Jurkat, Clone E6-1 (cell line): ENCODE results near the gene ACSL5.
A peak's percentile ranks its signal among the peaks of the same experiment; 100 is the strongest.
"Not testable (repeated sequence)": the region's sequence is repeated elsewhere in the genome, so short reads cannot be mapped to it uniquely, and the experiment has no call there.

Experiments used
- DNase-seq: peaks from one replicate; pipeline ENCODE4 v3.0.0-alpha.2; 2011; ENCODE audit warnings: low read depth, low spot score
- H3K4me3 ChIP-seq: 2 replicates; pipeline ENCODE4 v1.5.1; 2011; ENCODE audit warnings: mild to moderate bottlenecking, low read length, control low read depth, moderate library complexity

The ACSL5 gene

GRCh38 chr10:112371326-112371725 is 2.6 kb upstream of the ACSL5 start:
- not testable (repeated sequence) for H3K4me3 ChIP-seq, DNase-seq

DNA sequence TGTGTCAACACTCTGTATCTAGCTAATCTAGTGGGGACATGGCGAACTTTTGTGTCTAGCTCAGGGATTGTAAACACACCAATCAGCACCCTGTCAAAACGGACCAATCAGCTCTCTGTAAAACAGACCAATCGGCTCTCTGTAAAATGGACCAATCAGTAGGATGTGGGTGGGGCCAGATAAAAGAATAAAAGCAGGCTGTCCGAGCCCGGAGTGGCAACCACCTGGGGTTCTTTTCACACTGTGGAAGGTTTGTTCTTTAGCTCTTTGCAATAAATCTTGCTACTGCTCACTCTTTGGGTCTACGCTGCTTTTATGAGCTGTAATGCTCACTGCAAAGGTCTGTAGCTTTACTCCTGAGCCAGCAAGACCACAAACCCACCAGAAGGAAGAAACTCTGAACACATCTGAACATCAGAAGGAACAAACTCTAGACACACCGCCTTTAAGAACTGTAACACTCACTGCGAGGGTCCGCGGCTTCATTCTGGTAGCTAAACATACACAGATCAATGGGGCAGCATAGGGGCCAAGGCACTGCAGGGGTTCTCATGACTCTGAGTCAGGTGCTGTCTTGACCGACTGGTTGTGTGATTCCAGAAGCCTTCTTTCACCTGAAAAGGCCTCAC is 1.6 kb upstream of the ACSL5 start:
- not testable (repeated sequence) for DNase-seq, H3K4me3 ChIP-seq

DNA sequence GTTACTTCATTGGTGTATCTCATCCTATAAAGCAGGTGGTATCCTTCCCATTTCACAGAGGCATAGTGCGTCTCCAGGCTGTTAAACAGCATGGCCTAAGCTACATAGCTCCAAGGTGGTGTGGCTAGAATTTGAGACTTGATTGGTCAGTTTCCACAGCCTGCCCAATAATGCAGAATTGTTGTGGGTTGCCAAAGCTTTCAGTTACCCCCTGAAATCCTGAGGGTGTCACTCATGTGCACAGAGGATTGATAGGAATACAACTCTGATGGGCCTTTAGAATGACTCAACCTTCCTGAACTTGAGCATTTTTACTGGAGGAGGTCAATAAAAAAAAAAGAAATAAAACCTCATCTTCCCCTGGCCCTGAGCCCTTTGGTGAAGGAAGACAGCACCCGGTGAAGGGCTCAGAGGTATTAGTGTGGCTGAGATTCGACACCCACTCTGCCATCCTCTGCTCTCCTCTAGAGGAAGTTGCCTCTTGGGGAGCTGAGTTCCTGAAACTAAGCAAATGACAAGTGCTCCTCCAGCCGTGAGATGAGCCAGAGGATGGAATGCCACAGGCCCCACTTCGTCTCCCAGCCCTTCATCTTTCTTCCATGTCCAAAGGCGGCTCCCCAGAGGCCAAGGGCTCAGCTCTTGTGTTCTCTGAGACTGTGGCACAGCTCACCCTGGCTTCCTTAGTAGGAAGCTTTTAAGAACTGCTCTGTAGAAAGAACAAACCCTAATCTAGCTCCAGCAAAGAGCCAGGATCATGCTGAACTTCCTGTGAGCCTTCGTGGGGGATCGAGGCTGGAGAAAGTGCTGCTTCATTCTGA is 1.0 kb downstream of the ACSL5 start:
- DNase-seq: no peak

DNA sequence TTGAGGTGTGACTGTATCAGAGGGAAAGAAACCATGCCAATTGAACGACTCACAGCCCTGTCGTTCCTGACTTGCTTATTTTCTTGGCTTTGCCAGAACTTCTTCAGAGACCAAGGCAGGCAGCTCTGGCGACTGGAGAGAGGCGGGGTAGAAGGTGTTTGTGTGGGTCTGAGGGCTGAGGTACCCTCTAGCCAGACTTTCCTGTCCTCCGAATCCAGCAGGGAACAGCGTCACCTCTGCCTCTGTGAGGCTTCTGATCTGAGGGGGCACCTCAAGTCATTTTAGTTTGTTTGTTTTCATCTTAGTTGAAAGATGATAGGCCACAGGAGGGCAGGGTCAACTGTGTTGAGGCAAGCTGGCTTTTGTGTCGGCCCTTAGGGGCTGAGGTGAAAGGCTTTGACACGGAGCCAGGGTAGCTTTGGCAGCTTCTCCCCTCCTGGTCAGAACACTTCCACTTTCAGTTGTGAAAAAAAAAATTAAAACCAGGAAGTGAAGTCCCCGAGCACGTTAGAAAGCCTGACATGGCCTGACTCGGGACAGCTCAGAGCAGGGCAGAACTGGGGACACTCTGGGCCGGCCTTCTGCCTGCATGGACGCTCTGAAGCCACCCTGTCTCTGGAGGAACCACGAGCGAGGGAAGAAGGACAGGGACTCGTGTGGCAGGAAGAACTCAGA is 1.9 kb downstream of the ACSL5 start:
- H3K4me3 ChIP-seq: no peak overlapping the region
- no peak for DNase-seq

More for the DNA sequence above, 1.0 kb downstream of the ACSL5 start:
- H3K4me3 ChIP-seq: no peak overlapping the region

DNA sequence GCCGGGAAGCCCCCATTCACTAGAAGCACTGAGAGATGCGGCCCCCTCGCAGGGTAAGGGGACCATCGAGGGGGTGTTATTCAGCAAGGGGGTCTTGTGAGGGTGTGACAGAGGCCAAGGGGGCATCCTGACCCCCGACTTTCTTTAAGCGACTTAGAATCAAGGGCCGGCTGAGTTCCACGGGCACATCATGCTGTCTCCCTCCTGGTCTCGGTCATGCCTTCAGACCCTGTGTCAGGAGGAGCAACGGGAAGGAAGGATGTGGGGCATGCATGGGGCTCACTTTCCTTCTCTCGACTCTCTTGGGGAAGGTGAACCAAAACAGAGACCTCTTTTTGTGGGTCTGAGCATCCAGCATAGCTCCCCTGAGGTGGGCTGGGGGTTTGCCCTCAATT is 2.5 kb downstream of the ACSL5 start:
- no peak for DNase-seq

DNA sequence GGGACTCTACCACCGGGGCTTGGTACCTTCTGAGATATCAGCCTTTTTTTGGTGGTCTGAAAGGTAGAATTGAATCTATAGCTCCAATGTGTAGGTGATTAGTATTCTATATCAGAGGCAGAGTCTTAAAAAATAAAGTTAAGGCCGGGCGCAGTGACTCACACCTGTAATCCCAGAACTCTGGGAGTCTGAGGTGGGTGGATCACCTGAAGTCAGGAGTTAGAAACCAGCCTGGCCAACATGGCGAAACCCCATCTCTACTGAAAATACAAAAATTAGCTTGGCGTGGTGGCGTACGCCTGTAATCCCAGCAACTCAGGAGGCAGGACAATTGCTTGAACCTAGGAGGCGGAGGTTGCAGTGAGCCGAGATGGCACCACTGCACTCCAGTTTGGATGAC is 3.2 kb downstream of the ACSL5 start:
- not testable (repeated sequence) for DNase-seq, H3K4me3 ChIP-seq

More for the DNA sequence above, 2.5 kb downstream of the ACSL5 start:
- no peak overlapping the region for H3K4me3 ChIP-seq

DNA sequence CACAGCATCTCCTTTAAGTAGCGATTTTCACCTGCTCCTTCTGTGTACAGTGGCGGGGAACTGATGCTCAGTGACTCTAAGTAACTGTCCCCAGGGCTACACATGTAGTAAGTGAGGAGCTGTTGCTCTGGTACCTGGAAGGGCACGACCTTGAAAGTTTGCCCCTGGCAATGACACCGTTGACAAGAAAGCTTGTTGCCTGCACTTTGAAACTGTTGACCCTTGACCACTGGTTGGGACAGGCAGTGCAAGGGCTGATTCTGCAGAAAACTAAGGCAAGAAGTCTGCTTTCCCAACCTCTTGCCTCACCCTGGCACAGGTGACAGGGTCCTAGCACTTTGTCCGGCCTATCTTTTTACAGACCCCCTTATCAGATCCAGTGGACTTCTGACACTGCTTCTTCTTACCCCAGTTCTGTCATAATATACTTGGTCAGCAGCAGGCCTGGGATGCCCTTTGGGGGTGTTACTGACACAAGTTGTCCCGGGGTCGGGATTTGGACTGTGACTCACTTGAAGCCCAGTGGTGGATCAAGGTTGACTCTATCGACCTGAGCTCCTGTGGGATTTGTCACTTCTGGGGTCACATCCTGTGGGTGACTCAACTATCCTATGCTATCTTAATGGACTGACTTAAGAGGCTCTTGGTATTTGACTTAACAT is 5.8 kb downstream of the ACSL5 start:
- DNase-seq: no peak
- H3K4me3 ChIP-seq: no peak overlapping the region

DNA sequence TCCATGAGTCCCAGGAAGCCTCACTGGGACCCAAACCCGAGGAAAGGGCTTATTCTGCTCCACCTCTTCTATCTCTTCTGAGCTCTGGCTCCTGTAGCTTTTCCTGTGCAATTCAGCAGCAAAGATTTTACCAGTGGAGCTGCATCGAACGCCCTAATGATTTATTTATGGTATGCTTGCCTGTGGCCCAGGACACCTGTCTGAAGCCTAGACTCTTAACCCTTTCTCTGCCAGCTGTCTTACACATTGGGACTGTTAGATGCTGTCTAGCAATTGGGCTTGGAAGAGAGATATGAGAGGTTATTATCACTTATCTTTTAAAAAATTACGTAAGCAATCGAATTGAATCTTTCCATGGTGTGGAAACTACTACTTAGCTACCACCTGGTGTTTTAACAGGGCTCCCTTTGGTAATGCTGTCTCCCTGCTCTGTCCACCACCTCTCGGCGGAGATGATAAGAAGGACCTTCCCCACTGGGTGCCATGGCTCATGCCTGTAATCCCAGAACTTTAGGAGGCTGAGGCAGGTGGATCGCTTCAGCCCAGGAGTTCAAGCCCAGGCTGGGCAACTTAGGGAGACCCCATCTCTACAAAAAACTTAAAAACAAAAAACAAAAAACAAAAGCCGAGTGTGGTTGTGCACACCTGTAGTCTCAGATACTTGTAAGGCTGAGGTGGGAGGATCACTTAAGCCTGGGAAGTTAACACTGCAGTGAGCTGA is 8.8 kb downstream of the ACSL5 start:
- no peak overlapping the region for H3K4me3 ChIP-seq
- DNase-seq: no peak

DNA sequence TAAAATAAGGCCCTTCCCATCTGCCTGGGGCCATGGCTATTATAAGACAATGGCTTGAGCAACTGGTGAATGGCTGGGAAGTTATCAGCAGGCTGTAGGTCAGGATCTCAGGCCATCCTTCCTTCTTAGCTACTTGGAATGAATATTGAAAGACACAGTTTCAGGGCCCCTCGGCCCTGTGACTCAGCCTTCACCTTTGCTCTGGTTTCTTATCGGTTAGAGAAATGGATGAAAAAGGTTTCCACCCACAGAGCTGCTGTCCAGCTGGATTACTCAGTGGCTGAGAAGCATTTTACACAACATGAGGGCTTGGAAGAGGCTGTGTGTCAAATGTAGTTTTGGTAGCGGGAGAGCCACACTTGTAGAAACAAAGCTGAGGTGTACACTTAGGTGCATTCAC is 9.4 kb downstream of the ACSL5 start:
- no peak for DNase-seq
- H3K4me3 ChIP-seq: no peak overlapping the region

- DNase-seq: no peak
- H3K4me3 ChIP-seq: no peak overlapping the region
Measured at GRCh38 chr10:112384141-112384540, 10.2 kb downstream of the ACSL5 start.

DNA sequence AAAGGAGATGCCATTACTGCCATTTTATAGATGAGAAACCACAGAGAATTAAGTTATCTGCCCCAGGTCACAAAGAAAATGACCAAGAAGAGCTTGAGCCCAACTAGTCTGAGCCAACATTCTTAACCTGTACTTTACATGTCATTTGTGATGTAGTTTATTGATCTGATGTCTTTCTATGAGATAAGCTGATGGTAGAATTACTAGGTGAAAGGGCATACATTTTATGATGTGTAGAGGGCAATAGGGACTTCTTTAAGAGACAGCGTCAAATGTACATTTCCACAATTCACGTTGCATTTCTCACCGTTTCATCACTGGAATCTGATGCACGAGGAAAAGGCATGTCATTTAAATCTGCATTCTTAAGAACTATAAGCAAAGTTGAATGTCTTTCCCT is 11.3 kb downstream of the ACSL5 start:
- DNase-seq: no peak
- H3K4me3 ChIP-seq: no peak overlapping the region

DNA sequence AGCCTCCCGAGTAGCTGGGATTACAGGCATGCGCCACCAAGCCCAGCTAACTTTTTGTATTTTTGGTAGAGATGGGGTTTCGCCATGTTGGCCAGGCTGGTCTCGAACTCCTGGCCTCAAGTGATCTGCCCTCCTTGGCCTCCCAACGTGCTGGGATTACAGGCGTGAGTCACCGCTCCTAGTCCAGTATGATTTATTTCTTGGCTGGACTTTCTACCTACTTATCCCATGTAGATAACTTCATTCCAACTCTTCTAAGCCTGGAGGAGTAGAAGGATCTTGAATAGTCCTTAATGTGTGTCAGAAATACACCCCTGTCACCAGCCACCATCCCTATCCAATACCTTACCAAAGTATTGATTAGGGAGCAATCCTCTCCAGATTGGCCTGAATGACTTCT is 14.1 kb downstream of the ACSL5 start:
- H3K4me3 ChIP-seq, DNase-seq: not testable (repeated sequence)

- DNase-seq: no peak
- H3K4me3 ChIP-seq: no peak overlapping the region
Measured at GRCh38 chr10:112388548-112388947, 14.6 kb downstream of the ACSL5 start.

DNA sequence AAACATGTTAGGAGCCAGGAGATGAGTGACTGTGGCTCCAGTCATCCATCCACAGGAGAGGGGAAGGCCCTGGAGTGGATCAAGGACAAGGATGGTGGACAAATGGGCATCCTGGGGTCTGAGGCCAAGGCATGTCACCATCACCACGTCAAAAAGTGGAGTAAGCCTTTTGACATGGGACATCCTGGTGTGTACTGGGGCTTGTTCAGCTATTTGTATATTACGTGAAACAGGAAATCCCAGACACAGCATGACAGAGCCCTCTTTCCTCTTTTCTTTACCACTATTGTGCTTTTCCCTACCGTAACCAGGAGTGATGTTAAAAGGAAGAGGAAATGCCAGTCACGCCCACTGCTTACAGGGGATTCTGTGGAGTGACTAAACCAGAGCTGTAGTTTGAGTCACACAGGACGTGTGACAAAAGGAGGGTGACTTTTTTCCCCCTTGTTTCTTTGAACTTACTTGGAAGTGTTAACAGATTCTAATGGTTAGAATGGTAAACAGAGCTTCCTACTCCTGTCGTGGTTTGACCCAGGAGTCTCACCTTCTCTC is 15.4 kb downstream of the ACSL5 start:
- no peak overlapping the region for H3K4me3 ChIP-seq
- DNase-seq: peak; percentile 35

DNA sequence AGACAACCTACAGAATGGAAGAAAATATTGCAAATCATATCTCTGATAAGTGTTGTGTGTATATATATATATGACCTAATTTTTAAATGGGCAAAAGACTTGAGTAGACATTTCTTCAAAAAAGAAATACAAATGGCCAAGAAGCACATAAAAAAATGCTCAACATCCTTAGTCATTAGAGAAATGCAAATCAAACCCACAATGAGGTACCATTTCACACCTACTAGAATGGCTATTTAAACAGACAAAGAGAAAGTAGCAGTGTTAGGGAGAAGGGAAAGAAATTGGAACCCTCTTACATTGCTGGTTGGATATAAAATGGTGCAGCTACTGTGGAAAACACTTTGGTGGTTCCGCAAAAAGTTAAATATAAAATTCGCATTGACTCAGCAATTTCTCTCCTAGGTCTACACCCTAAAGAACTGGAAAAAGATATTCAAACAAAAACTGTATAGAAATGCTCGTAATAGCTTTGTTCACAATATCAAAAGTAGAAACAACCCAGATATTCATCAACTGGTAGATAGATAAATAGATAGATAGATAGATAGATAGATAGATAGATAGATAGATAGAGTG is 16.3 kb downstream of the ACSL5 start:
- DNase-seq: no peak

GRCh38 chr10:112393341-112393740 is 19.4 kb downstream of the ACSL5 start:
- DNase-seq: no peak
- no peak overlapping the region for H3K4me3 ChIP-seq

More for the DNA sequence above, 16.3 kb downstream of the ACSL5 start:
- H3K4me3 ChIP-seq: no peak overlapping the region

DNA sequence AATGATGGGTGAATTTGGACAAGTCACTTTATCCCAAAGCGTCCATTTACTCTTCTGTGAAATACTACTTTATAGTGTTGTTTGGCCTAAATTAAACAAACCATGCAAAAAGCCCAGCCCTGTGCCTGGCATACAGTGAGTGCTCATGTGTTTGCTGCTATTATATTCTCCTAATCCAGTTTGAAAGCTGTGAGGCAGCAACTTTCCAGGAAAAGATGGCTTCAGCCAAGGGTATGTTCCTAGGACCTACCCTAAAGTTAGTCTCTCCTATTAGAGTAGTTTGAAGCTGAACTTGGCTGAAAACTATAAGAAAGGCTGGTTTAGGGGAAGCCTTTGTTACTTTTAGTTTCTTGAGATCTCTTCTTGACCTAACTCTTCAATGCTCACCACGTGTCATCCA is 19.9 kb downstream of the ACSL5 start:
- no peak for DNase-seq
- no peak overlapping the region for H3K4me3 ChIP-seq

DNA sequence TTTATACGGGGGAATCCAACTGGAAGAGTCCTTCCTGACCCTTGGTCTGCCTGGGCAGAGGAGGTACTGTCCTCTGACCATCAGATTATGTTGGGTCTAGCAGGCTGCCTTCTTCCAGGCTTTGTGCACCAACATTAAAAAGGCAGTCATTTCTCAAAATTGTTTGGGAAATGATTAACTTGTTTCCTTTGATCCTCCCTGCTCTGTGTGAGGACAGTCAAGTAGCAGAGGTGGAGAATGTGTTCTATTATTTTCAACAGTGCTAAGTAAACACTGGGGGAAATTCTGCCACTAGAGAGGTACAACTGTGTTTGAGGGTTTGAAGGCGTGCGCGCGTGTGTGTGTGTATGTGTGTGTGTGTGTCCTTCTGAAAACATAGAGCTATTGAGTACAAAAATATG is 20.6 kb downstream of the ACSL5 start:
- DNase-seq: no peak
- H3K4me3 ChIP-seq: no peak overlapping the region
